ENCODE results near the gene TSPAN31.

- TF ChIP-seq POLR2A (IDR thresholded peaks at IDR 0.05) (no peak), CTCF (IDR thresholded peaks at IDR 0.05 in 4 of 5, conservative IDR thresholded peaks at IDR 0.05 in 1 of 5) (no peak)
Observed at GRCh38 chr12:57695770-57696432, 48.9 kb upstream of the TSPAN31 start.
